ENCODE results near the gene MTHFD1L.

The MTHFD1L gene

DNA sequence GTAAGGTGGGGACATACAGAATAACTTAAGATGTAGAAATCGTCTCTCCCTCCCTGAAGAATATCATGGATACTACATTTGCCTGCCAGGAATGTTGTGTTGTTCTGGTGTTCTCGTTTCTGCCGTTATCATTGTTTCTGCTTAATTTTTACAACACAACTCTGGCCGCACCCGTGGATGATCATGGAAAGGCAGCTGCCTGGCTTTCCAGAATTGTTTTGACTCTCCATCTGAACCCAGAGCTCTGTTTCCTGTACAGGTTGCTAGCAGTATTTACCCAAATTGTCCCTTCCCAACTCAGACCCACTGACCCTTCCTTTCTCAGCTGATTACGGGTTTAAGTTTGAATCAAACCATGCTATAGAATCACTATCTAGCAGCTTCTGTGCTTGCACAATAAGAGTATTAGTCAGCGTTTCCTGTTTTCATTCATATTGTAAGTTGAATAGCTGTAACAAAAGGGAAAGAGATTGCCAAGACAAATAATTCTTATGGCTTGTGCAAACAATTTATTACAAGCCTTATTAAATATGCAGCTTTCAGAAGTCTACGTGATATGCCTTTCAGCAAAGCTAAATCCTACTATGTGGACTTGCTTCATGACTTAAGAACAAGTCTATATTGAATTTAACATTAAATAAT, 139.0 kb downstream of the MTHFD1L start:
- no peak overlapping the region for H3K4me3 ChIP-seq (ENCODE audit: low read length)
- DNase-seq (ENCODE audit: low read depth, low spot score), result no peak

DNA sequence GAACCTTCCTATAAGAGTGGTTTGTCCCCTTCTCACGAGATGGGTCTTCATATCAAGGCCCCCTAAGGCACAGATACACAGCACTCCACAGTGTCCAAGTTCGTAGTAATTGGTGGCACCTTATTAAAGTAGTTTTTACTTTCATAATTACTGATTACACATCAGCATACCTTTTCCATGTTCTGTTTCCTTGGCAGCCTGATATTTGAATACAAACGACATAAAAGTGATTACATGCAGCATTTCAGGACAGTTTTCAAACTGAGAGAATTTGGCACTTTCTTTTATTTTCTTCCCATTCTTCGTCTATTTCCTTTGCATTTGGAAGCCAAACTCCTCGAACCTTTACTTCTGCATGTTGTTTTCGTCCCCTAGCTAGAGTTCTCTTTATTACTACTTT, 139.7 kb downstream of the MTHFD1L start:
- DNase-seq (ENCODE audit: low read depth, low spot score), result no peak
- H3K4me3 ChIP-seq (ENCODE audit: low read length), result no peak overlapping the region

DNA sequence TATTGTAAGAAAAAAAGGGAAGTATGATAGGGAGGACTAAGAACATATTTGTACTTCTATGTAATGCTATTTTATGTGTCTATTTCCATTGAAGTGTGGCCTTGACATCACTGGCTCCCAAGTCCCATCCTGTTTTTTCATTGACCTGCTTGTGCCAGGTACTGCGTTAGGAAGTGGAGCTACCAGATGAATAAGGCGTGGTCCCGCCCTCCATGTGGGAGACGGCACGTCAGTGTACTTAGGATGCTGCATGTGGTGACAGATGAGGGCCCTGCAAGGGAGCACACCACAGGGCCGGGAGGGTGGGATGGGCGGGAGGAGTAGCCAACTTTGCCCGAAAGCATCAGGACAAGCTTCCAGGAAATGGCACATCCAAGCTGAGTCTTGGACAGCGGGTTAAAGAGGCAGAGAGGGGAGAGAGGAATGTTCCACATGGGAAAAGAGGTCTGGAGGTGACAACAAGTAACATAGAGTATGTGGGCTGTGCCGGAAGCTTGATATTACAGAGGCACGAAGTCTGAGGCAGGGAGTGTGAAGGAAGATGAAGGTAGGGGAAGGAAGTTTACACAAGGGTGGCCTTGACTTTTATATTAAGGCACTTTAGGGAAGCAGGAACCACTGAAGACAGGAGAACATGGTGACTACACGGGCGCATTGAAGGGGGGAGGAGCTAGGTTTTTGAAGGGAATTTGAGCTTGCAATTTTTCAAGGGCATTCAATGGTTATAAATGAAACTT, 140.6 kb downstream of the MTHFD1L start:
- no peak for DNase-seq (ENCODE audit: low read depth, low spot score)
- H3K4me3 ChIP-seq (ENCODE audit: low read length), result no peak overlapping the region

DNA sequence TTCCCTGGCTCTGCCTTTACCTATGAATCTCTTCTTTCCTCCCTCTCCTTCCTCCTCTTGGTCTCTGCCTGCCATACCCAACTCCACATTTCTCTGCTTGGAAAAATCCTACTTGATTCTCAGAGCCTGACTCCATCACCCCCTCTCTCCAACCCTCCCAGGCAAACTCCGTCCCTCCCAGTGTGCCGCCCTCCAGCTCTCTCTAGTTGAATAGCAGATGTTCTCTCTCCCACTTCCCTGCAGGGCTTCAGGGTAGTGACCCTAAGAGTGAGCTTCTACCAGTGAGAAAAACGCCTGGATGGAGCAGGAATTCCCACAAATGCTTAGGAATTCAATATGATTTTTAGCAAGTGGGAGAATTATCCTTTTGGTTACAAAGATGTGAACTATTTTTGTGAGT, 141.6 kb downstream of the MTHFD1L start:
- DNase-seq (ENCODE audit: low read depth, low spot score), result no peak
- H3K4me3 ChIP-seq (ENCODE audit: low read length), result no peak overlapping the region

DNA sequence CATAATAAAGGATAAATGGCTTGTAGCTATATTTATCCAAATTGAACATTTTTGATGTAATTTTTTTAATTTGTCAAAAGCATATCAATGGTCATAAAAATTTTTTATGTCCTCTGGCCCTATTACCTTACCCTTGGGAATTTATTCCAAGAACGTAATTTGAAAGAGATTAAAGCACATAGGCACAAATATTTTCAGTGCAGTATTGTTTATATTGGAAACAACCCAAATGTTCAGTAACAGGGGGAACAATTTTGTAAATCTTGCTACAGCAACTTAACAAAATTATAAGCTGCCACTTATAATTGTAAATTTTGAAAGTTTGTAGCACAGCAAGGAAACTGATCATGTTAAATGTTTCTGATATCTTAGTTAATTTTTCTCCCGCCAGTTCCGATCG, 142.4 kb downstream of the MTHFD1L start:
- no peak overlapping the region for H3K4me3 ChIP-seq (ENCODE audit: low read length)
- DNase-seq (ENCODE audit: low read depth, low spot score), result no peak

DNA sequence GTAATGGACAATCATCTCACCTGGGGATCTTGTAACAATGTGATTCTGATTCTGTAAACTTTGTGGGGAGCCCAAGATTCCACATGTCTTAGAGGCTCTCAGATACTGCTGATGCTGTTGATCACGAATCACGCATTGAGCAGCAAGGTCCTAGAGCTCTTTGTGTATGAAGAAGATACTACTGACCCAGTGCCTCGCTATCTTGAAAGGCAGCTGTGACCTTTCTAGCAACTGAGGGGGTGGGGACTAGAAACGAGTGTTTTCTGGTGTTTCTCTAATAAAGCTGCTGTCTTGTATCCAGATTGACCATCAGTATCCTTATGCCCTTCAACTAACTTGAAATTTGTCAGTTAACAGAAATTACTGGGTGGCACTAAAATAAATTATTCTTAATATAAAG, 142.9 kb downstream of the MTHFD1L start:
- no peak overlapping the region for H3K4me3 ChIP-seq (ENCODE audit: low read length)
- no peak for DNase-seq (ENCODE audit: low read depth, low spot score)

DNA sequence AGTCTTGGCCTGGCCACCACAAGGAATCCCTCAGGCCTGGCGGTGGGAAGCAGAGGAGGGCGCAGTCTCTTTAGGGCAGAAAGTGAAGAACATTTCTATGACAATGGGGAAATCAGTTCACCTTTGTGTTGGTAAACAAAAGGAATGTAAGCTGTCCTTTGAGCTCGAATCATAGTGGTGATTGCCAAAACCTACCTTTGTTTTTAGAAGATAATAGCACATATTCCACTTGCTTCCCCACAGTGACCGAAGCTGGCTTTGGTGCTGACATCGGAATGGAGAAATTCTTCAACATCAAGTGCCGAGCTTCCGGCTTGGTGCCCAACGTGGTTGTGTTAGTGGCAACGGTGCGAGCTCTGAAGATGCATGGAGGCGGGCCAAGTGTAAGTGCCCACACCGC, 144.1 kb downstream of the MTHFD1L start:
- no peak for DNase-seq (ENCODE audit: low read depth, low spot score)
- H3K4me3 ChIP-seq (ENCODE audit: low read length), result no peak overlapping the region

DNA sequence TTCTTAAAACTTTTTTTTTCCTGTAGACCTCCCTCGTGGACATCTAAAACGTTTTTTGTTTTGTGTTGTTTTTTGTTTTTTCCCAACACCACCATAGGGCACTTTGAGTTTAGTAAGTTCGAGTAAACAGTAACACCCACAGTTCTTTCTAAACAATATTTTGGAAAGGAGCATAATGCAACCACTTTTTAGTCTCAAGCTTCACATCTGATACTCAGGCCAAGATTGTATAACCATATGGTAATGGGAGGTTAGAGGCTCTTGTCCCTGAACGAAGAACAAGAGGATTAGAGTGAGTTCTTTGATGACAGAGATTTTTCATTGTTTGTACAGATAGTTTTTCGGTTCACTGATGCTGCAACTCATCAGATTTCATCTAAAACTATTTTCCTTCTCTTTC, 144.6 kb downstream of the MTHFD1L start:
- DNase-seq (ENCODE audit: low read depth, low spot score), result no peak
- H3K4me3 ChIP-seq (ENCODE audit: low read length), result no peak overlapping the region

DNA sequence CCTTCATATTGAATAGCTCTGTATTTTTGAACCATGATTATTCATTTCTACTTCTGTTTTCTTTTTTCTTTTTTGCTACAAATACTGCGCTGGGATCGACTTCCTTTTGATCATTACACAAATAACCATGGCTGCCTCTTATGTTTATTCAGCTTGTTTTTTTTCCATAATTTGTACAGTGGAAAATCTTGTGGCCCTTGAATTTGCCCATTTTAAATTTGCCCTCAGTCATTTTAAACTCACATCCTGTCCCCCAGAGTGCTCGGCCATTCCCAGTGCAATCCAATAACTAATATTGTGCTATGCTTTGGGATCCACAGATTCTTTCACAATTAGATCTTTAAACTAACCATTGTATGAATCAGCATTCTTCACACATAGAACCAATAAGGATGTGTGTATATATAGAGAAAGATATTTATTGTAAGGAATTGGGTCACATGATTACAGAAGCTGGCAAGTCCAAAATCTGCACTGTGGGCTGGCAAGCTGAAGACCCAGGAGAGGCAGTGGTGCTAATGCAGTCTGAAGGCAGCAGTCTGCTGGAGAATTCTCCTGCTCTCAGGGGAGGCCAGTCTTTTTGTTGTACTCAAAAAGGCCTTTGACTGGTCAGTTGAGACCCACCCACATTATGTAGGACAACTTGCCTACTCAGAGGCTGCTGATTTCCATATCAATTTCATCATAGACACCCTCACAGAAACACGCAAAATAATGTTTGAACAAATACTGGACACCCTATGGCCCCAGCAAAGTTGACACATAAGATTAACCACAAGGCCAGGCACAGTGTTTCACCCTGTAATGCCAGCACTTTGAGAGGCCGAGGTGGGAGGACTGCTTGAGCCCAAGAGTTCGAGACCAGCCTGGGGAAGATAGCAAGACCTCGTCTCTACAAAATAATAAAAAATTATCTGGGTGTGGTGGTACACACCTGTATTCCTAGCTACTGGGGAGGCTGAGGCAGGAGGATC, 147.1 kb downstream of the MTHFD1L start:
- DNase-seq (ENCODE audit: low read depth, low spot score), result no peak
- H3K4me3 ChIP-seq (ENCODE audit: low read length), result no peak overlapping the region

DNA sequence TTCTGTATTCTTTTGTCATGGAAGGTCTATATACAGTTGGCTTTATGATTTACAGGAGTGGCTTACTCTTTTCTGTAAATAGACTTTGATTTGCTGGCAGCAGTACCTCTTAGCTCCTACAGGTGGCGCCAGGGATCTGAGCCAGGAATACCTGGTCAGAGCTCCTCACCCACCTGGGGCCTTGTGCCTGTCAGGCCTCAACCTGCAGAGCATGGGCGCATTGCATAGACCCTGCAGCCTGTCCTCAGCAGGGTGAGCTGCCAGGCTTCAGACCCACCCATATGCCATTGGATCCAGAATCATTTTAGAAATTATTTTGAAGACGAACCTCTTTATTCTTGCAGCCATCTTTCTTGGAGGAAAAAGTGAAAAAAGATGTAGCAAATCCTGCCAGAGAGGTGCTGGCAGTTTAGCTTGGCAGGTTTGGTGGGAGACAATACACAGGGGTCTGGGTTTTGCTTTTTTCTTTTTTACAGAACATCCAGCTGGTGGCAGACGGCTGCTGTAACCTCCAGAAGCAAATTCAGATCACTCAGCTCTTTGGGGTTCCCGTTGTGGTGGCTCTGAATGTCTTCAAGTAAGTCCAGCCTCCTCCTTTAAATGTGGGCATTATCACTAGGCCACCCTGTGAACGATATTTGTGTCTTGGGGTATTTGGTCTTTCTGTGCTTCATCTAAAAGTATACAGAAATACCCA, 149.1 kb downstream of the MTHFD1L start:
- H3K4me3 ChIP-seq (ENCODE audit: low read length), result no peak overlapping the region
- DNase-seq (ENCODE audit: low read depth, low spot score), result peak; percentile 51

DNA sequence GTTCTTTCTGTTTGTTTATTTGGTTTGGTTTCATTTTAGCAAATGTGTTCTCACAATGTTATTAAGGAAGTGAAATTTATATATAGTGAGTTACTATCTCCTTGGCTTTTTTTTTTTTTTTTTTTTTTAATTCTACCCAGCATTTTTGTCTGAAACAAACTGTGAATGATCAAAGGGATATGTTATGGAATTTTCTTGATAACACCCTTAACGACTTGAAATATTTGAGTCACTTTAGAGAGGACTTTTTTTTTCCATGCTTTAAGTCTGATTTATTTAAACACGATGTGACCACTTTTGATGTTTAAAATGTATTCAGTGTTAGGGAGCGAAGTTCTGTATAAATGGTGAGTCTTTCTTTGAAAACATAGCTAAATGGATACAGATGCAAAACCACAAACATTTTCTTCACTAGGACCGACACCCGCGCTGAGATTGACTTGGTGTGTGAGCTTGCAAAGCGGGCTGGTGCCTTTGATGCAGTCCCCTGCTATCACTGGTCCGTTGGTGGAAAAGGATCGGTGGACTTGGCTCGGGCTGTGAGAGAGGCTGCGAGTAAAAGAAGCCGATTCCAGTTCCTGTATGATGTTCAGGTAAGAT, 149.7 kb downstream of the MTHFD1L start:
- DNase-seq (ENCODE audit: low read depth, low spot score), result no peak
- H3K4me3 ChIP-seq (ENCODE audit: low read length), result no peak overlapping the region

DNA sequence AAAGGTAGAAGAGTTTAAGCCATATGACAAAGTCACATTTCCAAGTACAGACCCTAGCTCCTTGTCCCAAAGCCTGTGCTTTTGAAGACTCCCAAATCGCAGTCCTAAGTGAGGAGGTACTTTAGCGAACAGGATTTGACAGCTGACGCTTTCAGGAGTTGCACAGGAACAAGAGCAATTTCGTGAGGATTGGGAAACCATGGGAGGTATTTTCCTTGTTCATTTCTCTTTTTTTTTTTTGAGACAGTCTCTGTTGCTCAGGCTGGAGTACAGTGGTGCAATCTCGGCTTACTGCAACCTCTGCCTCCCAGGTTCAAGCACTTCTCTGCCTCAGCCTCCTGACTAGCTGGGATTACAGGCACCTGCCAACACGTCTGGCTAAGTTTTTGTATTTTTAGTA, 150.6 kb downstream of the MTHFD1L start:
- DNase-seq (ENCODE audit: low read depth, low spot score), result no peak

DNA sequence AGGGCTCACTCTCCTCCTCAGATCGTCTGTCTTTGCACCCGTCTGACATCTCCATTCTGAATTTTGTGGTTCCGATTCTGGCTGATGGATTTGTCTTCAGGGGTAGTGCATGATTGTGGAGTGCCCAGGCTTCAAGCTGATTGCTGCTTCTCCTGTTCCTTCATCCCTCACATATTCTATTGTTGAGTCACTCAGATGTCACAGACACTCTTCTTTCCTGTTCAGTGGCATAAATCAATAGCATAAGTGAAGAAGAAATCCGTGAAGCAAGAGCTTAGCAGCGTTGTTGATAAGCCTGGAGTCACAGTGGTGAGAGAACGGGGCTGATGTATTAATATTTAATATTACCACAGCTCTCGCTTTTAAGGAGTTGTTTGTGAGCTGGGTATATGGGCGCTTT, 152.5 kb downstream of the MTHFD1L start:
- DNase-seq (ENCODE audit: low read depth, low spot score), result no peak

More for the DNA sequence above, 150.6 kb downstream of the MTHFD1L start:
- no peak overlapping the region for H3K4me3 ChIP-seq (ENCODE audit: low read length)

DNA sequence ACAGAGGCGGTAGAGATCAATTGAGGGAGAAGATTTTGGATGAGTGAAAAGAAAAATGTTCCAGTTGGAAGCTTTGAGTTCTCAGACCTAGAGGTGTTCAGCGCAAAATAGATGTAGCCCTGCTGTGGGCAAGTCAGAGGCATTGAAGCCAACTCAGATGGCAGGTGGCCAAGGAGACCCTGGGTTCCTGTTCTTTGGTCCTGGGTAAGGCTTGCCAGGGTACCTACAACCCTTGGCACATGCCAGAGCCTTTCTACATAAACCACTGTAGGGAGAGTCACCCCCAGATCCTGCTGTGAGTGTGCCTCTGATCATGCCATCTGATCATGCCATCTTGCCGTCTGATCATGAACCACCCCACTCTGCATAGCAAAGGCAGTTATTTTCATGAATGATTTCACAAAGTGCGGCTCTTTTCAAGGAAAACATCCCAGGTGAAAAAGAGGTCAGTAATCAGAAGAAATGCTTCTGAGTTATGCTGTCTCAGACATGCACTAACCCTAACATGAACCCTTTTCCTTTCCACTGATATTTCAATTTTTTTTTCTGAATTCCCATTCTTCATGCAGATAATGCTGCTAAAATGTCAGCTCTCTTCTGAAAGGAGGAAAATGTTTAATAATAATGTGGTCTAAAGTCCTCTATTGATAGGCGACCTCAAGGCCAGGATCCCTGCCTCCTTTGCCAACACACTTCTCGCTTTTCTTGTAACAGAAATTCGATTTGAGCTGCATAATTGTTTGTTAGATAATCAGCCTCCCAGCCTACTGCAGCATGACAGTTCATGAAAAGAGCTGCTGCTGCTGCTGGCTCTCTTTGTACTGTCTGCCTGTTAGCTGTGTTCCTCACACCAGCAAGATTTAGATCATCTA, 153.6 kb downstream of the MTHFD1L start:
- no peak overlapping the region for H3K4me3 ChIP-seq (ENCODE audit: low read length)
- DNase-seq (ENCODE audit: low read depth, low spot score), result no peak

More for the DNA sequence above, 152.5 kb downstream of the MTHFD1L start:
- no peak overlapping the region for H3K4me3 ChIP-seq (ENCODE audit: low read length)

DNA sequence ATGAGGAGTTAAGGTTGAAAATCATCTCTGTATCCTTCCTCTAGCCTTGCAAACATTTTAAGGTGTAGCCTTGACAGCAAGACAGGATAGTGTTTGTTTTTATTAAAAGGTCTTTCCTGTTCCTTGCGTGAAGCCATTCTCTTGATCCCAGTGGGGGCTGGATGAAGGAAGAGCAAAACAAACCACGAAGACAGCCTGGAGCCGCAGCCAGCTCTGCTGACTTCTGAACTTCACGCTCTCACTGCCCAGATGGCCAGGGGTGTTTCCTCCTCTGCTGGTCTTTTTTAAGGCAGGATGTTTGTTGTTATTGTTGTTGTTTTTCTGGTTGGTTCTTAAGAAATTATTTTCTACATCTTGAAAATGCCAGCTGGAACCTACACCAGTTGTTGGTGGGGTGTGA, 156.4 kb downstream of the MTHFD1L start:
- no peak for DNase-seq (ENCODE audit: low read depth, low spot score)
- no peak overlapping the region for H3K4me3 ChIP-seq (ENCODE audit: low read length)

DNA sequence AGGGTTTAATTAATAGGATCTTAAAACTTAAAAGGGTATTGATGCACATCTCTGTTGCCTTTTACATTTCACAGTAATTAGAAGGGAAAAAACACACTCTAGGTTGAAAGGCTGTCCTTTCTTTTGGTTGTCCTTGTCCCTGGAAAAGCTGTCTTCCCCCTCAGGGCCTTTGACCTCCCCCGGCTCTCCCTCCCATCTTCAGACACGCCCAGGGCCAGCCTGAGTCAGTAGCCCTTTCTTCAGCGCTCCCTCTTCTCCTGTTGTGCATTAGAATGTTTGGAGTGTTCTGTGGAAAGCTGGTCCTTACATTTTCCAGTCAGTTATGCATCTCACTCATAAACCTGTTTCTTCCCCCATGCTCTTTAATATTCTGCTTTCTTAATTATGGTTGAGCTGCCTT, 157.0 kb downstream of the MTHFD1L start:
- no peak for DNase-seq (ENCODE audit: low read depth, low spot score)
- no peak overlapping the region for H3K4me3 ChIP-seq (ENCODE audit: low read length)

DNA sequence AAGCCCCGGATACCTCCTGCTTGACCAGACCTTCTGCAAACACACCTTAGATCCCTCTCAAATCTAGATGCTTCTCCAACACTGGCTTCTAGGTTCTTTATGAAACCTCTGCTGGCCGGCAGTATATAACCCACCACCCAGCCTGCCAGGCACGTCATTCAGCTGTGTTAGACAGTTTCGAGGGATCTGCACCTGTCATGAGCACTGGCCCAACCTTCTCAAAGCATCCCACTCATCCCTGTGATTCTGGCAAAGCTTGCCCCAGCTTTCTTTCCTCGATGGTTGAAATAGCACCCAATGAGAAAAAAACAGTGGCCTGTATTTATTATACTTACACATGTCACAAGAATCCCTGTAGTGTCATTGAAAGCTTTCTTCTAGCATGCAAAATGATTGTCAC, 157.8 kb downstream of the MTHFD1L start:
- no peak overlapping the region for H3K4me3 ChIP-seq (ENCODE audit: low read length)
- no peak for DNase-seq (ENCODE audit: low read depth, low spot score)

DNA sequence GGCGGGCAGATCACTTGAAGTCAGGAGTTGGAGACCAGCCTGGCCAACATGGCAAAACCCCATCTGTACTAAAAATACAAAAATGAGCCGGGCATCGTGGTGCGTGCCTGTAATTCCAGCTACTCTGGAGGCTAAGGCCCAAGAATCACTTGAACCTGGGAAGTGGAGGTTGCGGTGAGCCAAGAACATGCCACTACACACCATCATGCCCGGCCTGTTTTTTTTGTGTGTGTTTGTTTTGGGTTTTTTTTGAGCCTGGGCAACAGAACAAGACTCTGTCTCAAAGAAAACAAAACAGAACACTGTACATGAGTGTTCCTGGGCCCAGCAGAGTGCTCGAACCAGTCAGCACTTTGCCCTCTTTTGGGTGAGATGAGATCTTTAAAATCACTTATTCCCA, 159.1 kb downstream of the MTHFD1L start:
- no peak overlapping the region for H3K4me3 ChIP-seq (ENCODE audit: low read length)
- DNase-seq (ENCODE audit: low read depth, low spot score), result no peak
